GM23338 (cell line): Measurements from ENCODE around the gene U2SURP. TPM values are rescaled to one million over a fixed set of nuclear protein-coding genes. Genes with fewer than 3 reads are reported as not detected.

Experiments
- ATAC-seq: fragments of 200-7000 bp; cut with Tn5 transposase; 3 replicates; pipeline ENCODE4 v1.9.1; 2020
- DNase-seq: peaks from one replicate; pipeline ENCODE4 v3.0.0-alpha.2; 2015; ENCODE audit warnings: low spot score
- H2AFZ ChIP-seq: fragments of 200-600 bp; sonication (generic); 2 replicates; pipeline ENCODE4 v1.8.0; 2016; ENCODE audit warnings: antibody characterized with exemption, mild to moderate bottlenecking, moderate library complexity
- H3F3A ChIP-seq: fragments of 200-600 bp; sonication (generic); replicated peaks from 2 replicates; pipeline ENCODE4 v1.8.0; 2017; ENCODE audit warnings: antibody characterized with exemption, mixed run types, low read depth
- H3K27ac ChIP-seq: fragments of 200-600 bp; sonication (generic); 2 replicates; pipeline ENCODE4 v1.6.1; 2016; ENCODE audit warnings: low read depth
- H3K27me3 ChIP-seq: fragments of 200-600 bp; sonication (generic); 2 replicates; pipeline ENCODE4 v1.8.0; 2016; ENCODE audit warnings: mild to moderate bottlenecking, mixed run types, moderate library complexity; ENCODE audit not compliant: insufficient read depth
- H3K36me3 ChIP-seq: fragments of 200-600 bp; sonication (generic); 2 replicates; pipeline ENCODE4 v1.8.0; 2016; ENCODE audit warnings: mild to moderate bottlenecking; ENCODE audit not compliant: insufficient read depth
- H3K4me1 ChIP-seq: fragments of 200-600 bp; sonication (generic); 2 replicates; pipeline ENCODE4 v1.8.0; 2016; ENCODE audit warnings: mild to moderate bottlenecking, moderate library complexity; ENCODE audit not compliant: insufficient read depth
- H3K4me2 ChIP-seq: fragments of 200-600 bp; sonication (generic); 2 replicates; pipeline ENCODE4 v1.7.1; 2017; ENCODE audit warnings: mixed run types
- H3K4me3 ChIP-seq: fragments of 200-600 bp; sonication (generic); 2 replicates; pipeline ENCODE4 v1.6.1; 2016; ENCODE audit warnings: mixed run types
- H3K79me2 ChIP-seq: fragments of 200-600 bp; sonication (generic); replicated peaks from 2 replicates; pipeline ENCODE4 v1.8.0; 2017; ENCODE audit warnings: mild to moderate bottlenecking; ENCODE audit not compliant: insufficient read depth
- H3K9me2 ChIP-seq: fragments of 200-600 bp; sonication (generic); 2 replicates; pipeline ENCODE4 v1.8.0; 2017; ENCODE audit not compliant: insufficient read depth
- H4K20me1 ChIP-seq: fragments of 200-600 bp; sonication (generic); replicated peaks from 2 replicates; pipeline ENCODE4 v1.8.0; 2017; ENCODE audit warnings: mild to moderate bottlenecking; ENCODE audit not compliant: insufficient read depth
- H3K27ac Mint-ChIP-seq: 2 replicates; pipeline ENCODE4 v1.8.0; 2020; ENCODE audit warnings: inconsistent platforms, mild to moderate bottlenecking, moderate library complexity, mixed read lengths
- H3K27me3 Mint-ChIP-seq: 3 replicates; pipeline ENCODE4 v1.8.0; 2022; ENCODE audit warnings: low read depth, mild to moderate bottlenecking, moderate library complexity, mixed read lengths, inconsistent platforms; ENCODE audit not compliant: insufficient read depth, poor library complexity
- H3K36me3 Mint-ChIP-seq: 3 replicates; pipeline ENCODE4 v1.8.0; 2021; ENCODE audit warnings: low read depth, mild to moderate bottlenecking, inconsistent platforms, moderate library complexity, mixed read lengths
- H3K4me1 Mint-ChIP-seq: 3 replicates; pipeline ENCODE4 v1.8.0; 2020; ENCODE audit warnings: mild to moderate bottlenecking, inconsistent platforms, mixed read lengths
- H3K4me3 Mint-ChIP-seq: 3 replicates; pipeline ENCODE4 v1.8.0; 2021; ENCODE audit warnings: moderate library complexity, mild to moderate bottlenecking, inconsistent platforms, mixed read lengths
- H3K9me3 Mint-ChIP-seq: 3 replicates; pipeline ENCODE4 v1.8.0; 2020; ENCODE audit warnings: moderate library complexity, mild to moderate bottlenecking, inconsistent platforms, mixed read lengths
- CREB1 ChIP-seq: fragments of 250-450 bp; sonication (Bioruptor Pico); IDR thresholded peaks from 2 replicates; pipeline ENCODE4 v1.5.0; 2020; ENCODE audit warnings: low read depth, mild to moderate bottlenecking, moderate library complexity
- EZH2 ChIP-seq: fragments of 200-600 bp; sonication (generic); IDR thresholded peaks from one replicate; pipeline ENCODE4 v1.8.0; 2017; ENCODE audit warnings: antibody characterized with exemption, mild to moderate bottlenecking, low read depth; ENCODE audit not compliant: unreplicated experiment
- JUNB ChIP-seq: IDR thresholded peaks from one replicate; pipeline ENCODE4 v1.6.1; 2016; ENCODE audit warnings: antibody characterized with exemption; ENCODE audit not compliant: unreplicated experiment
- NANOG ChIP-seq: IDR thresholded peaks from 2 replicates; pipeline ENCODE4 v1.6.1; 2016; ENCODE audit warnings: antibody characterized with exemption, borderline replicate concordance
- POLR2AphosphoS5 ChIP-seq: IDR thresholded peaks from 2 replicates; pipeline ENCODE4 v1.6.1; 2016; ENCODE audit warnings: antibody characterized with exemption, low read depth
- STAT1 ChIP-seq: IDR thresholded peaks from one replicate; pipeline ENCODE4 v1.6.1; 2016; ENCODE audit warnings: antibody characterized with exemption; ENCODE audit not compliant: unreplicated experiment
- ZNF114 ChIP-seq: fragments of 250-450 bp; sonication (Bioruptor Pico); IDR thresholded peaks from 2 replicates; pipeline ENCODE4 v1.5.0; 2020; ENCODE audit warnings: mild to moderate bottlenecking, moderate library complexity
- ZNF331 ChIP-seq: fragments of 250-450 bp; sonication (Bioruptor Pico); IDR thresholded peaks from 2 replicates; pipeline ENCODE4 v1.5.0; 2020; ENCODE audit warnings: low read depth, mild to moderate bottlenecking, moderate library complexity
- polyA plus RNA-seq: library from polyadenylated mRNA; unstranded; fragments of >200 nt; fragmentation: Nextera tagmentation; extraction: Ambion mirVana; gene quantifications from 2 replicates; pipeline ENCODE4 v1.2.1, GENCODE V29; 2016
- total RNA-seq: library from RNA; depleted of rRNA; stranded (reverse); fragments of >200 nt; shearing (Covaris generic); gene quantifications from 2 replicates; pipeline ENCODE4 v1.2.3, GENCODE V29; 2014
- TF ChIP-seq, protein P1 (sequence below): IDR thresholded peaks from one replicate; pipeline ENCODE4 v1.6.1; 2018; ENCODE audit warnings: antibody characterized with exemption; ENCODE audit not compliant: unreplicated experiment
- TF ChIP-seq, protein P2 (sequence below), 2 experiments: fragments of 200-600 bp in 1 of 2; sonication (generic) in 1 of 2; conservative IDR thresholded peaks; 2 replicates each; pipeline versions ENCODE4 v1.5.1 to v1.6.1; 2016 to 2017; ENCODE audit warnings: antibody characterized with exemption in 2 of 2, low read depth in 2 of 2, mild to moderate bottlenecking in 2 of 2, moderate library complexity in 1 of 2
- TF ChIP-seq, protein P3 (sequence below): IDR thresholded peaks from 2 replicates; pipeline ENCODE4 v1.6.1; 2016; ENCODE audit warnings: antibody characterized with exemption

U2SURP gene
- total and polyA plus RNA-seq, 2 experiments from 2014 or later = 116 to 372 TPM

DNA sequence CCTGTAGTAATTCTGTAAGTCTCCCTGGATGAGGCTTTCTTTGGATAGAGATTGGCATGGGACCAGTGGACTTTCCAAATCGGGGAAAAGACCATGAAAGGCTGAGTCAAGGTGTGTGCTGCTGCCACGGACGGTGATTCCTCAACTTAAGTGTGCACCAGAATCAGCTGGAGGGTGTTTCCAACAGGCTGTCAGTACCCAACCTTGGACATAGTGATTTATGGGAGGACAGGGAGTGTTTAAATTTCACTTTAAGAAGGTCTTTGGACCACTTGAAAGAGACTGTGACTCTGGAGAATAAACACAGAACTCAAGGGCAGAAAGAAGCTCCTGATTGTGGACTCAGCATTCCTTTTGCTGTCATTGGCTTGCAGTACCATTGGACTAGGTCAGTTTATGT is 97.8 kb downstream of the U2SURP start (continued):
- TF ChIP-seq, protein P1, sequence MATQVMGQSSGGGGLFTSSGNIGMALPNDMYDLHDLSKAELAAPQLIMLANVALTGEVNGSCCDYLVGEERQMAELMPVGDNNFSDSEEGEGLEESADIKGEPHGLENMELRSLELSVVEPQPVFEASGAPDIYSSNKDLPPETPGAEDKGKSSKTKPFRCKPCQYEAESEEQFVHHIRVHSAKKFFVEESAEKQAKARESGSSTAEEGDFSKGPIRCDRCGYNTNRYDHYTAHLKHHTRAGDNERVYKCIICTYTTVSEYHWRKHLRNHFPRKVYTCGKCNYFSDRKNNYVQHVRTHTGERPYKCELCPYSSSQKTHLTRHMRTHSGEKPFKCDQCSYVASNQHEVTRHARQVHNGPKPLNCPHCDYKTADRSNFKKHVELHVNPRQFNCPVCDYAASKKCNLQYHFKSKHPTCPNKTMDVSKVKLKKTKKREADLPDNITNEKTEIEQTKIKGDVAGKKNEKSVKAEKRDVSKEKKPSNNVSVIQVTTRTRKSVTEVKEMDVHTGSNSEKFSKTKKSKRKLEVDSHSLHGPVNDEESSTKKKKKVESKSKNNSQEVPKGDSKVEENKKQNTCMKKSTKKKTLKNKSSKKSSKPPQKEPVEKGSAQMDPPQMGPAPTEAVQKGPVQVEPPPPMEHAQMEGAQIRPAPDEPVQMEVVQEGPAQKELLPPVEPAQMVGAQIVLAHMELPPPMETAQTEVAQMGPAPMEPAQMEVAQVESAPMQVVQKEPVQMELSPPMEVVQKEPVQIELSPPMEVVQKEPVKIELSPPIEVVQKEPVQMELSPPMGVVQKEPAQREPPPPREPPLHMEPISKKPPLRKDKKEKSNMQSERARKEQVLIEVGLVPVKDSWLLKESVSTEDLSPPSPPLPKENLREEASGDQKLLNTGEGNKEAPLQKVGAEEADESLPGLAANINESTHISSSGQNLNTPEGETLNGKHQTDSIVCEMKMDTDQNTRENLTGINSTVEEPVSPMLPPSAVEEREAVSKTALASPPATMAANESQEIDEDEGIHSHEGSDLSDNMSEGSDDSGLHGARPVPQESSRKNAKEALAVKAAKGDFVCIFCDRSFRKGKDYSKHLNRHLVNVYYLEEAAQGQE = no peak

DNA sequence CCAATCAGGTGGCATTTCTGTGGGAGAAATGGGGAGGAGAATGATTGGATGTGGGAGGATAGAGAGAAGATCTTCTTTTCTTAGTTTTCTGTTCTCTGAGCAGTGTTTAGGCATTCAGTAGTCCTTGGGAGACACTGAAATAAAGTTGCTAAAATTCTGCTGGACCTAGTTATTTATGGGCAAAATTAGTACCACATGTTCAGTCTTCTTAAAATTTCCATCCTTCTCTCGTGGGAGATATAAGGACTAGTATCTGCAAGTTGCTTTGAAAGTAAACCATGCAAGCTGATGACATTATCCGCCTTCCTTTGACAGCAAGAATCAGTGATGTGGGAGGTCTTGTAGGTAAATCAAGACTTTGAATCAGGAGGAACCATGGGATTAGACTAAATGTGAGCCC is 98.3 kb downstream of the U2SURP start:
- Mint-ChIP-seq H3K4me3 (no peak overlapping the region), H3K9me3 (peaks cover 43% of the 10 kb centered on the region), H3K27me3 (no peaks in the 10 kb centered on the region), H3K27ac (no peak overlapping the region), H3K36me3 (peaks cover 19% of the 10 kb centered on the region), H3K4me1 (peaks cover 3% of the 10 kb centered on the region; the same call in 1 of the 3 replicates)
- H3K79me2 ChIP-seq = no peaks in the 10 kb centered on the region
- H3K4me2 ChIP-seq = no peak overlapping the region
- TF ChIP-seq ZNF331 (CRISPR knock-in tag) = no peak
- no peaks in the 10 kb centered on the region for H3K36me3 ChIP-seq
- no peak overlapping the region for H3K27ac ChIP-seq
- ATAC-seq = no peak
- H3F3A ChIP-seq = no peaks in the 10 kb centered on the region
- no peak for DNase-seq
- H3K27me3 ChIP-seq = no peaks in the 10 kb centered on the region
- H3K9me2 ChIP-seq = no peaks in the 10 kb centered on the region
- H3K4me1 ChIP-seq = no peaks in the 10 kb centered on the region
- H2AFZ ChIP-seq = no peak overlapping the region
- H3K4me3 ChIP-seq = no peak overlapping the region
- H4K20me1 ChIP-seq = no peaks in the 10 kb centered on the region

DNA sequence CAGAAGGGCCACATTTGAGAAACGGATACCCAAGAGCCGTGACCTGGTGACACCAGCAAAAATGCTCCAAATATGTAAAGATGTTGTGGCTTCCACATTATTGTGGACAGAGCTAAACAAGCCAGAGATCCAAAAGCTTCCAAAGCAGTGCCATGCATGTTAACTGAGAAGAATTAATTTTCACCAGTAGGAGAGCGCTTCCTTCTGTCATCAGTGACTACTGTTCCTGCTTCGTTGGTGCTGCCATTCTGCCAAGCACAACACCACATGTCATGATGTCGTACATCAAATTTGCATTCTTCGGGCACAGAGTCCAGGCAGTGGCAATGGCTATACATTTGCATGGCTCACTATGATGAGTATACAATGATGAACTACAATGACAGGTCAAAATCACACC is 99.1 kb downstream of the U2SURP start:
- Mint-ChIP-seq H3K4me1 (peaks cover 3% of the 10 kb centered on the region; the same call in 1 of the 3 replicates), H3K9me3 (peaks cover 45% of the 10 kb centered on the region), H3K27me3 (no peaks in the 10 kb centered on the region), H3K4me3 (no peak overlapping the region), H3K36me3 (peaks cover 27% of the 10 kb centered on the region), H3K27ac (no peak overlapping the region)
- no peaks in the 10 kb centered on the region for H4K20me1 ChIP-seq
- H3K4me2 ChIP-seq = no peak overlapping the region
- H3K27ac ChIP-seq = no peak overlapping the region
- H3K36me3 ChIP-seq = no peaks in the 10 kb centered on the region
- no peak overlapping the region for H2AFZ ChIP-seq
- no peaks in the 10 kb centered on the region for H3F3A ChIP-seq
- H3K4me1 ChIP-seq = no peaks in the 10 kb centered on the region
- DNase-seq (no peak), ATAC-seq (no peak)
- no peaks in the 10 kb centered on the region for H3K9me2 ChIP-seq
- H3K4me3 ChIP-seq = no peak overlapping the region
- H3K79me2 ChIP-seq = no peaks in the 10 kb centered on the region
- no peaks in the 10 kb centered on the region for H3K27me3 ChIP-seq
- TF ChIP-seq JUNB = no peak
- no peak for TF ChIP-seq ZNF114 (CRISPR knock-in tag)
- TF ChIP-seq ZNF331 (CRISPR knock-in tag) = no peak
- TF ChIP-seq, protein P2, sequence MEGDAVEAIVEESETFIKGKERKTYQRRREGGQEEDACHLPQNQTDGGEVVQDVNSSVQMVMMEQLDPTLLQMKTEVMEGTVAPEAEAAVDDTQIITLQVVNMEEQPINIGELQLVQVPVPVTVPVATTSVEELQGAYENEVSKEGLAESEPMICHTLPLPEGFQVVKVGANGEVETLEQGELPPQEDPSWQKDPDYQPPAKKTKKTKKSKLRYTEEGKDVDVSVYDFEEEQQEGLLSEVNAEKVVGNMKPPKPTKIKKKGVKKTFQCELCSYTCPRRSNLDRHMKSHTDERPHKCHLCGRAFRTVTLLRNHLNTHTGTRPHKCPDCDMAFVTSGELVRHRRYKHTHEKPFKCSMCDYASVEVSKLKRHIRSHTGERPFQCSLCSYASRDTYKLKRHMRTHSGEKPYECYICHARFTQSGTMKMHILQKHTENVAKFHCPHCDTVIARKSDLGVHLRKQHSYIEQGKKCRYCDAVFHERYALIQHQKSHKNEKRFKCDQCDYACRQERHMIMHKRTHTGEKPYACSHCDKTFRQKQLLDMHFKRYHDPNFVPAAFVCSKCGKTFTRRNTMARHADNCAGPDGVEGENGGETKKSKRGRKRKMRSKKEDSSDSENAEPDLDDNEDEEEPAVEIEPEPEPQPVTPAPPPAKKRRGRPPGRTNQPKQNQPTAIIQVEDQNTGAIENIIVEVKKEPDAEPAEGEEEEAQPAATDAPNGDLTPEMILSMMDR (conservative IDR thresholded peaks at IDR 0.05; ENCODE audit: low read depth in 2 of 2) = no peak
- no peak for TF ChIP-seq POLR2AphosphoS5
- TF ChIP-seq STAT1 = no peak
- TF ChIP-seq EZH2 = no peak
- TF ChIP-seq, protein P1 = no peak
- TF ChIP-seq, protein P3, sequence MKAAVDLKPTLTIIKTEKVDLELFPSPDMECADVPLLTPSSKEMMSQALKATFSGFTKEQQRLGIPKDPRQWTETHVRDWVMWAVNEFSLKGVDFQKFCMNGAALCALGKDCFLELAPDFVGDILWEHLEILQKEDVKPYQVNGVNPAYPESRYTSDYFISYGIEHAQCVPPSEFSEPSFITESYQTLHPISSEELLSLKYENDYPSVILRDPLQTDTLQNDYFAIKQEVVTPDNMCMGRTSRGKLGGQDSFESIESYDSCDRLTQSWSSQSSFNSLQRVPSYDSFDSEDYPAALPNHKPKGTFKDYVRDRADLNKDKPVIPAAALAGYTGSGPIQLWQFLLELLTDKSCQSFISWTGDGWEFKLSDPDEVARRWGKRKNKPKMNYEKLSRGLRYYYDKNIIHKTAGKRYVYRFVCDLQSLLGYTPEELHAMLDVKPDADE = no peak
- TF ChIP-seq CREB1 (CRISPR knock-in tag) = no peak
- TF ChIP-seq NANOG = no peak
